Heart left ventricle (tissue), 13 donors: ENCODE measurements around the gene RYR3.

Source experiments
- CTCF ChIP-seq, 12 donors: fragments of 200-600 bp; sonication (generic) in 4 of 12; IDR thresholded peaks; one replicate each; pipeline versions ENCODE4 v1.5.0 to v1.8.0; 2018 to 2022; ENCODE audit warnings: antibody characterized with exemption in 12 of 12, mild to moderate bottlenecking in 5 of 12
- POLR2A ChIP-seq, 2 donors: fragments of 450-650 bp; IDR thresholded peaks; one replicate each; pipeline ENCODE4 v1.6.1; 2017; ENCODE audit warnings: antibody characterized with exemption in 2 of 2, mild to moderate bottlenecking in 2 of 2, moderate library complexity in 2 of 2
- donor health status: ischemic (EF 13 %, LVEDD 7.1; RV severe dilation, severe dysfunction).
- donor health status: DM: no; HTN: yes; CAD: no.
- donor health status: DM: no; HTN: no; CAD: no.
- donor health status: ischemic (EF 25% LVEDD 6.9; RV normal size, moderate dysfunction).
- donor health status: ischemic (EF 25% LVEDD 5.7; RV mildly dilated, moderate dysfunction).
- donor health status: ischemic (EF 35%, LVEDD 5.7; RV mildly dilated, moderate dysfunction).
- donor health status: nonischemic (EF 11% LVEDD 7.7; RV severe dilation, severe dysfunction).
- donor health status: DM: yes; HTN: yes; CAD: no.
- donor health status: PGD.
- donor health status: ischemic (EF 29% LVEDD 5.4; RV normal size, mild dysfunction).
- donor health status: nonischemic (EF 23%, LVEDD 6.1; RV moderate dilation, normal function).

- TF ChIP-seq CTCF (IDR thresholded peaks at IDR 0.05) (no peak), POLR2A (IDR thresholded peaks at IDR 0.05) (no peak)
These were observed 420.0 kb downstream of the RYR3 start for GRCh38 chr15:33730815-33731214.
